HG03045 (cell line): Measurements from ENCODE around the gene RNU6-8.

Experiments used
- ATAC-seq: cut with Tn5 transposase; IDR thresholded peaks from one replicate; pipeline ENCODE4 v1.9.1; 2021; ENCODE audit warnings: mild to moderate bottlenecking, moderate library complexity; ENCODE audit not compliant: unreplicated experiment

RNU6-8 gene

DNA sequence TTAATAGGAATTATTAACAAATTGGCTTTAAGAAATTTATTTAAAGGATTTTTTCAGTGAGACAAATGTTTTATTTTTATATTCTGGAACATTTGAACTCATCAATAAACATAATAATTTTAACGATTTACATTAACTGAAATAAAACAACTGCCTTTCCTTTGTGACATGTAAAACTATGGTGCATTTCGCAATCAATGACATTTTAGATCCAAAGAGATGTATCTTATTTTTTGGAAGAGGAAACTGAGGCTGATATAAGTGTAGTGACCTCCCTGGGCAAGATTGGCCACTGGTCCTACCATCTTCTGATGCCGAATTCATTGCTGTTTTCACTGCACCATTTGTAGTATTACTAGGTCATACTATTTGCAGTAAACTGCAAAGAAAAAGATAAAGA is 2.5 kb upstream of the RNU6-8 start:
- ATAC-seq: no peak

DNA sequence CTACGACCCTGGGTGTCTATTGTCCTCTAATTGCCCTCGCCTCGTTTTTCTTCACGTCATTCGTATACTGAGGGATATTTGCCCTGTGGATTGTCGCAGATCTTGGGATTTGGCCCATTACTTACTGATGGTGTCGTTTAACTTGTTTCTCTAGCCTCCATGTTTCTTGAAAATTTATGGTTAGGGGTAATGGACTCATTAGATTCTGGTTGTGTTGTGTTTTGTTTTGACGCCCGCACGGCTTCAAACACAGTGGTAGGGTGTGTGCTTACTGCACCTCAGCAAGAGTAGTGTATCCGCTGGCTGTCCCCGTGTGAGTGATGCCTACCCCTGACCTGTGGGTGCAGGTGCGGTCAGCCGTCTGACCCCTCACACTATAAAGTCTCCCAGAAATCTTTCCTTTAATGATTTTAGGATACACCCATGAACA is 874 bp upstream of the RNU6-8 start:
- no peak for ATAC-seq

DNA sequence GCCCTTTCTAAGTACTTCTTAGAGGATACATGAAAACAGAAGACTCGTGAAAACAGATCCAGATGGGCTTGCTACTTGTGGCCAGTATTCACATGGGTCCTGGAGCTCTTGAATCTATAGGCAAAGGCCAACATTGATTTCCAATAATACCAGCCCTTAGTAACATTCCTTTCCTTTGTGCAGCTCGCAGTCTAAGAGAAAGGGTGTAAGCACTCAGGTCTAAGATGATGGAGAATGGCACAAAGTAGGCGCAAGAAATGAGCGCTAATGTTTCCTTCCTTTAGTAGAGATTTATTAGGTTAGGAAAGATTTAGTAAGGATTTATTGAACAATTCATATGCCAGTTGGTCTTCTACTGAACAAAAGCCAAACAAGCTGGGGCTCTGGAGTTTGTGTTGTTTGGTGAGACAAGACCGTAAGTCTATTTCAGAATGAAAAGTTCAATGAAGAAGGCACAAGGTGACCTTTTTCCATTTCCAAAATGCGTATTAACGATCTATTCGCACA is 525 bp downstream of the RNU6-8 start:
- no peak for ATAC-seq

DNA sequence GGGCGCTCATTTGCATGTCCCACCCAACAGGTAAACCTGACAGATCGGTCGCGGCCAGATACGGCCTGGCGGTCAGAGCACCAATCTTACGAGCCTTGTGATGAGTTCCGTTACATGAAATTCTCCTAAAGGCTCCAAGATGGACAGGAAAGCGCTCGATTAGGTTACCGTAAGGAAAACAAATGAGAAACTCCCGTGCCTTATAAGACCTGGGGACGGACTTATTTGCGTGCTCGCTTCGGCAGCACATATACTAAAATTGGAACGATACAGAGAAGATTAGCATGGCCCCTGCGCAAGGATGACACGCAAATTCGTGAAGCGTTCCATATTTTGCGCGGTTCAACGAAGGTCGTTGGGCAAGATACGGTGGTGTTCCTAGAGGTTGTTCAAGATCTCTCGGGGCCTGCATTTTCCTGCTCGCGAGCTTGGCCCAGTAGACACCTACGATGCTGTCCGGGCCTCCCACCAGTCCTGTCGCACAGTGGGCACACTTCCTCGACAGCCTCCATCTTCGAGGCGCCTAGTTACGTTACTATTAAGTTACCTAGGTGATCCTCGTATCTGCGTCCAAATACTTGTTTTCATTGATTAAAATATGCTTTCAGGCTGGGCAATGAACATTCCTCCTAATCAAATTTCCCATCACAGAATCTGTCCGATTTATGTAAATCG is 1.1 kb downstream of the RNU6-8 start, which contains the start of gene RNU6-7:
TSS of gene RNU6-7 (plus strand) at position 230 of the 675 bp plus-strand sequence.
- ATAC-seq: peak; percentile 1

- peak; percentile 65 for ATAC-seq
Observed at GRCh38 chr14:32201193-32201815, 1.8 kb downstream of the RNU6-8 start.

DNA sequence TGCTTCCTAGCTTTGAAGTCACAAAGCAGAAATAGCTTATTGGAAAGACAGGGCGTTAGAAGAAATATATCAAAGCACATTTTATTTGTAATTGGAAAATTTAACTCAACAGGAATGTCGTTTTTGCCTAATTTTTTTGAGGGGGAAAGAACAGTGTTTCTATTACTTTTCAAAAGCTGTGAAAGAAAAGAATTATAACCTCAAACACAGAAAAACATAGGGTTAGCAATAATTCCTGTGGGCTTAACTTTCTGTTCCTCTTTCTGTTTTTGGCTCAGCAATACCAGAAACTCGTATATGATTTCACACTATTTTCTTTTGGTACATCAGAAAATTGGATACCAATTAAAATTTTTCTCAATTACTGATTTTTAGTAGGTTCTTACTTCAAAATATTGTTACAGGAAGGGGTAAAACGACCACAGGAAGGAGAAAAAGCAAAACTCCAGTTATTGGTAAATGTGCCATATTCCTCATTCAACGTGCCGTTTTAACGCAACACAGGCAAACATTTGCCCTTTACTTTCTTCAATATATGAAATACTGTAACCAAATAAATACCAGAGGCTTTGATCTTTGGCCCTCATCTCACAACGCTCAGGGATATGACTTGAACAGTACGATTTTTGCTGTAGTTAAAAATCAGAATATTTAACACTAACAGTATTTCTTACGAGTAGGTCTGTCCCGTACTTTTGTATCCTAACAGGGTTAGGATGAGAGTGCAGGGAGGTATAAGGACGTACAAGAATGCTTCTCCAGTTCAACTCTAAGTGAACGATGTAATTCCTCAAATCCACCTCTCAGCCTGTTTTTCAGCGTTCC is 2.5 kb downstream of the RNU6-8 start:
- ATAC-seq: no peak

- no peak for ATAC-seq
Observed at GRCh38 chr14:32197919-32198318, 5.2 kb downstream of the RNU6-8 start.

DNA sequence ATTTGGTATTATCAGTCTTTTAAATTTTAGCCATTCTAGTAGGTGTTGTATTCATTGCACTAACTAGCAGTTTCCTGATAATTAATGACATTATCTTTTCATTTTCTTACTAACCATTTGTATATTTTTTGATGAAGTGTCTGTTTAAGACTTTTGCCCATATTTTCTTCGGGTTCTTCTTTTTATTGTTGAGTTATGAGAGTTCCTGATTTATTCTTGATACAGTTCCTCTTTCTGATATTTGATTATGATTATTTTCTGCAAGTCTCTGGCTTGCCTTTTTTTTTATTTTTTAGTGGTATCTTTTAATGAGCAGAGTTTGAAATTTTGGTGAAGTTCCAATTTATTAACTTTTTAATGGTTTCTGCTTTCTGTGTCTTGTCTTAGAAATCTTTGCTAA is 7.4 kb downstream of the RNU6-8 start:
- ATAC-seq: no peak

DNA sequence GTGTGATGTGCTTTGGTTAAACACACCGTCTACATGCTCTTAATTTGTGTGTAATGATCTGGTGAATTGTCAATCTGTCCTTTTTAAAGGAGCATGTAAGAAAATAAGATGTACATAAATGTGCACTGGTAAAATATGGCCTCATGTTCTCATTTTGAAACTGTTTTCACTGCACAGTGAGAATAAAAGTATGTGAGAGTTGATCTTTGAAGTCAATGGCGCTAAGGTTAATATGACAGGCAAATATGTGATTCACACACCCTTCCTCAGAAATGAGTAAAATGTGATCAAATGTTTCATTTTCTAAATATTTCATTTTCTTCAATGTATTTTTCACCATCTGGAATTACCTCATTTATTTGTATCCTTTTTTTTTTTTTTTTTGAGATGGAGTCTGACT is 9.5 kb downstream of the RNU6-8 start:
- no peak for ATAC-seq

GRCh38 chr14:32192712-32193373 is 10.2 kb downstream of the RNU6-8 start:
- no peak for ATAC-seq

DNA sequence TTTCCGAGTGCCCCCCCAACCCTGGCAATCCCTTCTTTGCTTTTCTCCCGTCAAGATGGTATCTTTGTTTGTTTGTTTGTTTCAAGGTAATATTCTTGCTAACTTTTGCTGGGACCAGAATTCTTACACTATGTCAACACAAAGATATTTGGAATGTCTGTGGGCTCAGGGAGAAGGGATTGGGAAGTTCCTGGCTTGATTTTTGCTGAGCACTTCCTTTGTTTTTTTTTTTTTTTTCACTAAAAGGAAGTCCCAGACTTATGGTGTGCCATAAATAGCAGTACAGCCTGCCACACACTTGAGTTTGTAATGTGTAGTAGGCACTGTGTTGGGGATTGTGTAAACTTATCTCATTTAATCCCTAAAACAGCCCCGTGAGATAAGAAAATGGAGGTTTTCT is 12.4 kb downstream of the RNU6-8 start:
- ATAC-seq: no peak

GRCh38 chr14:32189811-32190210 is 13.3 kb downstream of the RNU6-8 start:
- no peak for ATAC-seq

- no peak for ATAC-seq
Observed at GRCh38 chr14:32186248-32186647, 16.8 kb downstream of the RNU6-8 start.

DNA sequence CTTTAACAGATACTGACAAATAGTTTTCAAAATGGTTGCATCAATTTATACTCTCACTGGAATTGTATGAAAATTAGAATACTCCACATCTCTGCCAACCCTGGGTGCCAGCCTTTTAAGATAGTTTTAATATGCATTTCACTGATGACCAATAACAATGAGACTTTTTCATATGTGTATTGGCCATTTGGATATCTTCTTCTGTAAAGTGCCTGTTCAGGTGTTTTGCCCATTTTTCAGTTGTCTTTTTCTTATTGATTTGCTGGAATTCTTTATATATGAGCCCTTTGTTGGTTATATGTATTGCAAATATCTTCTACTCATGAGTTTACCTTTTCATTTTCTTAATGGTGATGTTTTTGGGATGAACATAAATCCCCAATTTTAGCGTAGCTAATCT is 18.0 kb downstream of the RNU6-8 start:
- no peak for ATAC-seq

DNA sequence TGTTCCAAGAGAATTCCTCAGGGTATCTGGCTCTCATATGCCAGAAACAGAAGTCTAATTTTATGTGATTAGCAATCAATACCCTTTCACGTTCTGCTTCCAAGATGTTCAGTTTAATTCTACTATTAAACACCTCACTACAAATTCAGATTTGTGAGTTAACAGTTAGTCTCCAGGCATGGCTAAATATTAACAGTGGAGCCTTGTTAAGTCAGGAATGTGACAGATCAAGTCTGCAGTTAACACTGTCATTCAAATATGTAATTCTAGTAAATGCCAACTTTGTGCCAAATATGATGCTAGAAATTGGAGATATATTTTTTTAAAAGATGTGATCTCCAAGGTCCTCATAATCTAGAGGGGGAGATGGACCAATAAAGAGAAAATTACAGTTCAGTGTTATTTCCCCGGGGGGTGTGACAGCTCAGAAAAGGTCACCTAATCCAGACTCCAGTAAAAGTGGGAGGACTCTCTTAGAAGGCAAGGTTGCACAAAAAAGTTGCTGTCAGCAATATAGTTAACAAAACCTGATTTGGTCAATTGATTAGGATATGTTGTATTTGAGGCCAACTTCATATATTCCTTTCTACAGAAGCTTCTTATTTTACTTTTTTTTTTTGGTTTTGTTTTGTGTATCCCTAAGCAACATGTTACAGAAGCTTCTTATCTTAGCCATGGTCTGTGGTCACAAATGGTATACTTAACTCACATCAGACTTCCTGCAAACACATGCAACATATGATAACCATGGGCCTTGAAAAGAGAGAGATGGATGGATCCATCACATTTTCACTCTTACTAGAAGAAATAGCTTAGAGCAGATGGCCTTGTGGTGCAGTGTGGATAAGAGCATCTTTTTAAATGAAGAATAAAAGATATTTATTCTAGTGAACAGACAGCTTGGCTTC is 19.7 kb downstream of the RNU6-8 start:
- ATAC-seq: no peak

- no peak for ATAC-seq
Observed at GRCh38 chr14:32171469-32171868, 31.6 kb downstream of the RNU6-8 start.

- no peak for ATAC-seq
Observed at GRCh38 chr14:32169191-32169590, 33.9 kb downstream of the RNU6-8 start.

DNA sequence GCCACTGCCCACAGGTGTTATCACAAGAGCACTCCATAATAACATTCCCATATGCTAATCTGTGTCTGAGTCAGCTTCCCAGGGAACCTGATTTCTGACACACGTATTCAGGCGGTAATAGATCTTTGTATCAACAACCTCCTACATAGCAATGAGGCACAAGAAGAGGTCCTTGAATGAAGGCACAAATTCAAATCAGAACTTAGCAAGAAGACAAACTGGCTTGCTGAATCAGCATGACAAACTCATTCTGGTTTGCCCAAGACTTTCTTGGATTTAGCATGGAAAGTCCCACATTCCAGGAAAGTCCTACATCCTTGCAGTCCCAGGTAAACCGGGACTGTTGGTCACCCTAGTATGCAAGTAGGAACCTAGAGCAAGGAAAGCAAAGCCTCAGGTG is 35.2 kb downstream of the RNU6-8 start:
- no peak for ATAC-seq

DNA sequence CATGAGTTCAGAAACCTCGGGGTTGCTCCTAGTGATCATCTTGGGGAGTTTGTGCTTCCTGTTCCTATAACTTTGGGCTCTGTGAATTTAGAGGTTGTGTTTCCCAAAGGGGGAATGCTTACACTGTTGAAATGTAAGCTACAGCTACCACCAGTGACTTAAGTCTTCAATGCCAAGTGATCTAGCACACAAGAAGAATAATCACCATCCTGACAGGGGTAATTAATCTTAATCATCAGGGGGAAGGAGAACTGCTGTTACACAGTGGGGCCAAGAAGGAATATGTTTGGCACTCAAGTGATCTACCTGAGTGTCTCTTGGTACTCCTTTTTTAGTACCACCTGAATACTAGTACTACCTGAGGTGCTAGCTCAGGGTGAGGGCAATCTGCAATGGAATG is 36.1 kb downstream of the RNU6-8 start:
- no peak for ATAC-seq

- no peak for ATAC-seq
Observed at GRCh38 chr14:32166029-32166428, 37.0 kb downstream of the RNU6-8 start.
